Endothelial cell of umbilical vein (primary cell): ENCODE measurements around the gene UGT1A7. TPM values are rescaled to one million over a fixed set of nuclear protein-coding genes. Genes with fewer than 3 reads are reported as not detected.

Experiments
- BruUV-seq: library from RNA; stranded (reverse); fragments of 400-500 nt; replicated peaks from 2 replicates; lab custom pipeline; 2021; lab: Mats Ljungman, UMichigan
- CTCF ChIA-PET: fragments of 300-600, 350-600 bp; sonication (Branson Sonifier 250); formaldehyde crosslinking; loops from one replicate; lab custom pipeline; 2021; ENCODE audit warnings: antibody characterized with exemption, inconsistent platforms; lab: Charles Lee
- POLR2A ChIA-PET: fragments of 300-600, 350-600 bp; sonication (Branson Sonifier 250); formaldehyde crosslinking; loops from one replicate; lab custom pipeline; 2021; ENCODE audit warnings: antibody characterized with exemption, inconsistent platforms; lab: Charles Lee
- DNase-seq: peaks from one replicate; pipeline ENCODE4 v3.0.0-alpha.2; 2011; ENCODE audit warnings: low read depth, low spot score
- FAIRE-seq: peaks from 2 replicates; lab custom pipeline; 2011; peaks lifted over from hg19 to GRCh38; lab: Jason Lieb, UNC
- H2AFZ ChIP-seq: 2 replicates; pipeline ENCODE4 v1.6.0; 2012; ENCODE audit warnings: low read depth, low read length, control low read depth, inconsistent platforms
- H3K27ac ChIP-seq: 2 replicates; pipeline ENCODE4 v1.5.1; 2011; ENCODE audit warnings: low read depth, mild to moderate bottlenecking, control low read depth, low read length, moderate library complexity; ENCODE audit not compliant: insufficient read depth
- H3K27me3 ChIP-seq, 2 experiments: 2 replicates each; pipeline versions ENCODE4 v1.6.0 to v1.6.1; 2011; ENCODE audit warnings: low read length in 2 of 2, mixed read lengths in 1 of 2; ENCODE audit not compliant: control insufficient read depth in 2 of 2, insufficient read depth in 2 of 2
- H3K36me3 ChIP-seq, 2 experiments: 2 replicates in 1 of 2; 3 replicates in 1 of 2; pipeline ENCODE4 v1.5.1; 2011; ENCODE audit warnings: low read length in 2 of 2, mild to moderate bottlenecking in 1 of 2, moderate library complexity in 1 of 2; ENCODE audit not compliant: control insufficient read depth in 2 of 2, insufficient read depth in 2 of 2; ENCODE audit errors: extremely low read depth in 1 of 2
- H3K4me1 ChIP-seq: 3 replicates; pipeline ENCODE4 v1.5.1; 2011; ENCODE audit warnings: mild to moderate bottlenecking, low read length; ENCODE audit not compliant: control insufficient read depth, insufficient read depth; ENCODE audit errors: extremely low read depth
- H3K4me2 ChIP-seq: 2 replicates; pipeline ENCODE4 v1.6.1; 2011; ENCODE audit warnings: low read length, control low read depth, mixed read lengths; ENCODE audit not compliant: insufficient read depth
- H3K4me3 ChIP-seq, 3 experiments: fragments of 200-600 bp in 1 of 3; sonication (generic), shearing (Covaris generic) in 1 of 3; replicated peaks in 1 of 3; 2 replicates each; pipeline ENCODE4 v1.5.1; 2011 to 2016; ENCODE audit warnings: control low read depth in 3 of 3, low read length in 3 of 3, mild to moderate bottlenecking in 2 of 3, inconsistent platforms in 1 of 3, low read depth in 1 of 3, moderate library complexity in 1 of 3; ENCODE audit not compliant: insufficient read depth in 1 of 3
- H3K79me2 ChIP-seq: 2 replicates; pipeline ENCODE4 v1.6.0; 2012; ENCODE audit warnings: low read length, inconsistent platforms; ENCODE audit not compliant: control insufficient read depth, insufficient read depth
- H3K9ac ChIP-seq: replicated peaks from 2 replicates; pipeline ENCODE3; 2011; ENCODE audit warnings: low read length, control low read depth; ENCODE audit not compliant: insufficient read depth; ENCODE audit errors: extremely low read depth
- H3K9me1 ChIP-seq: replicated peaks from 3 replicates; pipeline ENCODE4 v1.6.0; 2011; ENCODE audit warnings: mild to moderate bottlenecking, low read length; ENCODE audit not compliant: control insufficient read depth, insufficient read depth; ENCODE audit errors: extremely low read depth
- H3K9me3 ChIP-seq: replicated peaks from 2 replicates; pipeline ENCODE4 v1.5.1; 2012; ENCODE audit warnings: low read length, inconsistent platforms; ENCODE audit not compliant: control insufficient read depth, insufficient read depth
- H4K20me1 ChIP-seq: replicated peaks from 2 replicates; pipeline ENCODE3; 2011; ENCODE audit warnings: mild to moderate bottlenecking, low read length; ENCODE audit not compliant: control insufficient read depth, insufficient read depth; ENCODE audit errors: extremely low read depth
- EZH2 ChIP-seq: IDR thresholded peaks from 2 replicates; pipeline ENCODE4 v1.6.1; 2012; ENCODE audit warnings: borderline replicate concordance, low read depth, mild to moderate bottlenecking, moderate library complexity, low read length, inconsistent platforms; ENCODE audit not compliant: severe bottlenecking
- FOS ChIP-seq: IDR thresholded peaks from 2 replicates; pipeline ENCODE4 v1.6.1; 2011; ENCODE audit warnings: mild to moderate bottlenecking, low read length, moderate library complexity, borderline replicate concordance; ENCODE audit not compliant: insufficient read depth
- GATA2 ChIP-seq: IDR thresholded peaks from 2 replicates; pipeline ENCODE4 v1.7.0; 2011; ENCODE audit warnings: low read depth, mild to moderate bottlenecking, moderate library complexity, mixed read lengths, low read length; ENCODE audit not compliant: insufficient read length, insufficient read depth
- JUN ChIP-seq: IDR thresholded peaks from 2 replicates; pipeline ENCODE4 v1.6.1; 2011; ENCODE audit warnings: borderline replicate concordance, low read depth; ENCODE audit not compliant: insufficient read length, insufficient read depth
- MYC ChIP-seq: IDR thresholded peaks from one replicate; pipeline ENCODE4 v1.6.1; 2011; ENCODE audit warnings: mild to moderate bottlenecking, low read depth, low read length
- POLR2A ChIP-seq: IDR thresholded peaks from 2 replicates; pipeline ENCODE4 v1.6.1; 2012; ENCODE audit warnings: low read depth, mild to moderate bottlenecking, control low read depth, low read length
- POLR2AphosphoS5 ChIP-seq: IDR thresholded peaks from 2 replicates; pipeline ENCODE4 v1.6.1; 2012; ENCODE audit warnings: low read depth, mild to moderate bottlenecking, control low read depth, low read length, moderate library complexity; ENCODE audit not compliant: insufficient read depth
- dilution Hi-C: fragments of 300-500 bp; cut with MboI; formaldehyde crosslinking; loops from one replicate; pipeline ENCODE4 v1.15.0; 2019; ENCODE audit warnings: low sequenced_read_pairs; ENCODE audit not compliant: extremely low pct_ligation_motif_present
- intact Hi-C: fragments of 100-400 bp; cut with micrococcal nuclease; formaldehyde crosslinking; loops from one replicate; pipeline ENCODE4 v1.10.0; 2022
- polyA plus RNA-seq, 4 experiments: library from polyadenylated mRNA; depleted of rRNA in 3 of 4; stranded (reverse) in 3 of 4; unstranded in 1 of 4; fragments of >200 nt; gene quantifications; 2 replicates each; pipeline versions ENCODE4 v1.2.1 to v1.2.3, GENCODE V29; 2011 to 2012; ENCODE audit warnings: missing spikeins in 1 of 4
- total RNA-seq: library from RNA; stranded (reverse); gene quantifications from 2 replicates; pipeline ENCODE4 v1.2.3, GENCODE V29; 2021
- TF ChIP-seq, protein P1 (sequence below): IDR thresholded peaks from 2 replicates; pipeline ENCODE4 v1.6.1; 2011; ENCODE audit not compliant: insufficient read depth, insufficient read length
- TF ChIP-seq, protein P2 (sequence below), 2 donors: IDR thresholded peaks; 1 replicate in 1 of 2; 2 replicates in 1 of 2; pipeline ENCODE4 v1.5.1; 2011; ENCODE audit warnings: low read length in 2 of 2, mild to moderate bottlenecking in 2 of 2, moderate library complexity in 2 of 2, control low read depth in 1 of 2, inconsistent platforms in 1 of 2, low read depth in 1 of 2; ENCODE audit not compliant: insufficient read depth in 1 of 2; ENCODE audit errors: extremely low read depth in 1 of 2

The UGT1A7 gene
- total and polyA plus RNA-seq, 2 donors (not counting 3 experiments of a cell fraction or from before 2014, with no cell fraction given), result not detected

GRCh38 chr2:233740870-233741269, 59.2 kb downstream of the UGT1A7 start:
- no TSS peak for BruUV-seq
- Histone ChIP-seq H3K27ac (no peak overlapping the region), H3K9me1 (no peaks in the 10 kb centered on the region), H3K4me2 (no peak overlapping the region), H3K4me3 (no peak overlapping the region), H3K27me3 (peaks cover 0 to 4% of the 10 kb centered on the region in 2 experiments), H4K20me1 (no peaks in the 10 kb centered on the region), H3K9me3 (no peaks in the 10 kb centered on the region), H3K4me1 (no peaks in the 10 kb centered on the region), H3K36me3 (no peaks in the 10 kb centered on the region), H3K79me2 (no peaks in the 10 kb centered on the region), H2AFZ (no peak overlapping the region), H3K9ac (no peak overlapping the region)
- dilution Hi-C loops, result no loop called here
- DNase-seq (no peak), FAIRE-seq (no peak)
- intact Hi-C loops, result no loop called here
- CTCF ChIA-PET, result no interaction called here
- no peak for TF ChIP-seq MYC
- TF ChIP-seq POLR2AphosphoS5, result no peak
- TF ChIP-seq POLR2A, result no peak
- no peak for TF ChIP-seq GATA2
- TF ChIP-seq FOS, result no peak
- TF ChIP-seq, protein P1, sequence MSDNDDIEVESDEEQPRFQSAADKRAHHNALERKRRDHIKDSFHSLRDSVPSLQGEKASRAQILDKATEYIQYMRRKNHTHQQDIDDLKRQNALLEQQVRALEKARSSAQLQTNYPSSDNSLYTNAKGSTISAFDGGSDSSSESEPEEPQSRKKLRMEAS, result no peak
- TF ChIP-seq EZH2, result no peak
- TF ChIP-seq, protein P2, sequence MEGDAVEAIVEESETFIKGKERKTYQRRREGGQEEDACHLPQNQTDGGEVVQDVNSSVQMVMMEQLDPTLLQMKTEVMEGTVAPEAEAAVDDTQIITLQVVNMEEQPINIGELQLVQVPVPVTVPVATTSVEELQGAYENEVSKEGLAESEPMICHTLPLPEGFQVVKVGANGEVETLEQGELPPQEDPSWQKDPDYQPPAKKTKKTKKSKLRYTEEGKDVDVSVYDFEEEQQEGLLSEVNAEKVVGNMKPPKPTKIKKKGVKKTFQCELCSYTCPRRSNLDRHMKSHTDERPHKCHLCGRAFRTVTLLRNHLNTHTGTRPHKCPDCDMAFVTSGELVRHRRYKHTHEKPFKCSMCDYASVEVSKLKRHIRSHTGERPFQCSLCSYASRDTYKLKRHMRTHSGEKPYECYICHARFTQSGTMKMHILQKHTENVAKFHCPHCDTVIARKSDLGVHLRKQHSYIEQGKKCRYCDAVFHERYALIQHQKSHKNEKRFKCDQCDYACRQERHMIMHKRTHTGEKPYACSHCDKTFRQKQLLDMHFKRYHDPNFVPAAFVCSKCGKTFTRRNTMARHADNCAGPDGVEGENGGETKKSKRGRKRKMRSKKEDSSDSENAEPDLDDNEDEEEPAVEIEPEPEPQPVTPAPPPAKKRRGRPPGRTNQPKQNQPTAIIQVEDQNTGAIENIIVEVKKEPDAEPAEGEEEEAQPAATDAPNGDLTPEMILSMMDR (IDR thresholded peaks at IDR 0.05; ENCODE audit: extremely low read depth in 1 of 2, insufficient read depth in 1 of 2, low read depth in 1 of 2, low read length in 2 of 2), result no peak
- no peak for TF ChIP-seq JUN
- POLR2A ChIA-PET, result no interaction called here
